Memory B cell (primary cell): Measurements from ENCODE around the gene TGFBR1.

Source experiments
- ATAC-seq: fragments of 150-1000 bp; cut with Tn5 transposase; 2 replicates; pipeline ENCODE4 v1.10.0; 2021; ENCODE audit warnings: low read depth, mild to moderate bottlenecking, moderate library complexity
- DNase-seq, 2 donors: peaks; one replicate each; pipeline ENCODE4 v3.0.0; 2022; ENCODE audit warnings: low spot score in 2 of 2
- H3K27ac Mint-ChIP-seq: one replicate; pipeline ENCODE4 v1.8.0; 2022; ENCODE audit warnings: mild to moderate bottlenecking, moderate library complexity, mixed read lengths
- H3K27me3 Mint-ChIP-seq: one replicate; pipeline ENCODE4 v1.8.0; 2022; ENCODE audit warnings: mixed read lengths
- H3K36me3 Mint-ChIP-seq: one replicate; pipeline ENCODE4 v1.8.0; 2022; ENCODE audit warnings: mild to moderate bottlenecking, mixed read lengths
- H3K4me1 Mint-ChIP-seq: one replicate; pipeline ENCODE4 v1.8.0; 2022; ENCODE audit warnings: mixed read lengths
- H3K4me3 Mint-ChIP-seq: one replicate; pipeline ENCODE4 v1.8.0; 2022; ENCODE audit warnings: mild to moderate bottlenecking, moderate library complexity, mixed read lengths
- H3K9me3 Mint-ChIP-seq: one replicate; pipeline ENCODE4 v1.8.0; 2022; ENCODE audit warnings: mixed read lengths

The TGFBR1 gene

DNA sequence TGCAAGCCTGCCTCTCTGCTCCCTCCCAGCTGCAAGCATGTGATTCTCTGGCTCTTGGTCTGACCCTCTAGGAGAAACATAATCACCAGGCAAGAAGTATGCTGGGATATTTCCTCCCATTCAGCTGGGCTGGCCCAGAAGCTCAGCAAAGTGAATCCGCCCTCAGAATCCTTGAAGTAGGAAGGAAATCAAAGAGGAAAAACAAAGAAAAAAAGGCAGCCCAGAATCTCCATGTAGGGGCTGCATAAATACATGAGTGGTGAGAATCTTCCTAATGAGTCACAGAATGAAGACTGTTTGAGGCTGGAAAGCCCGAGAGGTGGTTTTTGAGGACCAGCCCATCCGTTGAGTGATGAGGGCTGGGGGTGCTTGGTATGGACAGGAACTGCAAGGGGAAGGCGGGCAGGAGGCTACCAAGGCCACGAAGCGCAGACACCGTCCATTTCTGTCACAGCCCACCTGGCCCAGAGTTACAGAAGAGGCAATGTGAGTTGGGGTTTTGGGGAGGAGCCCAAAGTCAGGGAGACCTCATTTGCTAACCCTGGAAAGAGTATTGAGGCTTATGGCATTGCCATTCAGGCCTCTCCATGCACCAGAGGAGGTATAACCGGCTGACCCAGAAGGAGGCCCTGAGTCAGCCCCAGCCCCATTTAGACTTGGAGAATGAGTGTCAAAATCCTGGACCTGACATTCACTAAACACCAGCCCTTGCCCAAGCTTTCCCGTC lies 33.4 kb upstream of the TGFBR1 start:
- DNase-seq: no peak
- H3K36me3 Mint-ChIP-seq: no peaks in the 10 kb centered on the region

DNA sequence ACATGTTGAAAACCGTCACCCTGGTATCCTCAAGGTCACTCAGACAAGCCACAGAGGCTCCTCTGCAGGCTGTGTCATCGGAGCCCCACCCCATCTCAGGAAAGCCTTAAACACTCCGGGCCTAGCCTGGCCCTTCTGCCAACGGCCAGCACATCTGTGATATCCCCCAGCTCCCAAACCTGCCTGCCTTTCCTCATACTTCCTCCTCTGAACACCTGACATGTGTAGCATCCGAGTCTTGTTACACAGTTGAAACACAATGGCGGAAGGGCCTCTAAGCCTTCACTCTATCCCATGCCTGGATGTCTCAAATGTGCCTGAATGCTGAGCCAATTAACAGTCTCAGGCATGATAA lies 32.9 kb upstream of the TGFBR1 start:
- H3K27me3 Mint-ChIP-seq: no peaks in the 10 kb centered on the region
- no peak overlapping the region for H3K4me3 Mint-ChIP-seq
- no peak overlapping the region for H3K27ac Mint-ChIP-seq
- no peaks in the 10 kb centered on the region for H3K36me3 Mint-ChIP-seq
- no peak for DNase-seq
- no peak for ATAC-seq
- H3K9me3 Mint-ChIP-seq: no peaks in the 10 kb centered on the region
- peaks cover 19% of the 10 kb centered on the region for H3K4me1 Mint-ChIP-seq

More for the DNA sequence above, 33.4 kb upstream of the TGFBR1 start:
- Mint-ChIP-seq H3K4me3 (no peak overlapping the region), H3K27me3 (no peaks in the 10 kb centered on the region), H3K4me1 (peaks cover 13% of the 10 kb centered on the region), H3K27ac (no peak overlapping the region), H3K9me3 (no peaks in the 10 kb centered on the region)
- no peak for ATAC-seq

DNA sequence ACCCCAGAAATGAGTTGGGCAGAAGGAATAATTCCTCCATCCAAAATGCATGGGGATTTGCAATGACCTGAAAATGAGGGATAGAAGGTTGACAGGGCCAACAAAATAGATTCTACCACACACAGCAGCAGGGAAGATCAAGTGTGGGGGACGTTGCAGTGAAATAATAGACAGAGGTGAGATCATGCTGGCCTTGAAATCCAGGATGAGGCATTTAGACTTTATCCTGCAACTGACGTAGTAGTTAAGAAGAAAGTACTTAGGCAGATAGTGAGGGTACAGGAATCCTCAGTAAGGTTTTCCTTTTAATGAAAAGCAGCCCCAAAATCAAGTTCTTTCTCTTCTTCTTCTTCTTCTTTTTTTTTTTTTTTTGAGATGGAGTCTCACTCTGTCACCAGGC lies 31.6 kb upstream of the TGFBR1 start:
- Mint-ChIP-seq H3K27me3 (no peaks in the 10 kb centered on the region), H3K27ac (no peak overlapping the region), H3K36me3 (no peaks in the 10 kb centered on the region), H3K4me1 (peaks cover 20% of the 10 kb centered on the region), H3K4me3 (no peak overlapping the region), H3K9me3 (no peaks in the 10 kb centered on the region)
- ATAC-seq (no peak), DNase-seq (no peak)

DNA sequence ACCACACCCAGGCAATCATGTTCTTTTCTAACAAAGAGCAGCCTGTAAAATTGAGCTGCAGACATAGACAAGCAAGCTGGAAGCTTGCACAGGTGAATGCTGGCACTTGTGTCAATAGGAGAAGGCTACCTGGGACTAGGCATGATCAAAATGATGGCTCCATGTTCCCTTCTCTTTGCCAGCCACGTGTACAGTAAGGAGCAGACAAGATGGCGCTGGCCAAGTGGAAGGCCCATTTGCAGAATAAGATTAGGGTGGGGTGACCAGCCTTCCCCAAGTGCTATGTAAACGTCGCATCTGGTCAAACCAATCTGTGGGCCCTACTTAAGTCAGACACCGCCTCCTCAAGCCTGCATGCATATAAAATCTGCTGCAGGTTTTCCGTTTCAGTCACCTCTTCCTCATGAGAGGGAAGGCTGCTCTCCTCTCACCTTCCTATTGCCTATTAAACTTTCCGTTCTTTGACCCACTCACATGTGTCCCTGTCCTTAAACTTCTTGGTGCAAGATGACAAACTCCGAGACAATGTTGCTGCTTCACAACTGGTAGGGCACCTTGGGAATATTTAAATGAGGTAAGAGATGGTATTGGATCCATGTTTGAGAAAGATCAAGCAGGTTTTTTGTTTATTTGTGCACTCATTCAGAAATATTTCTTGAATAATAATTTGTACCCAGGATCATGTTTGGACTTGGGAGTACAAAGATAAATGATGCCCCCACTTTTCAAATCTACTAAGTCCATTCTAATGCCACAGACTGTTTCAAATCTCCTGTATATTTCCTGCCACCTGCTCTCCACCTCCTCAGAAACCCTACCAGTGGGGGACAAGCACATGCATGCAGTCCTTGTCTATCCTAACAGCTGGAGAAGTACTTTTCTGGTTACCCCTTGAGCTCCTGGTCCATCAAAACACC lies 30.7 kb upstream of the TGFBR1 start:
- ATAC-seq (no peak), DNase-seq (no peak)
- Mint-ChIP-seq H3K9me3 (no peaks in the 10 kb centered on the region), H3K27me3 (no peaks in the 10 kb centered on the region), H3K27ac (no peak overlapping the region), H3K4me1 (peaks cover 13% of the 10 kb centered on the region), H3K4me3 (no peak overlapping the region), H3K36me3 (no peaks in the 10 kb centered on the region)

DNA sequence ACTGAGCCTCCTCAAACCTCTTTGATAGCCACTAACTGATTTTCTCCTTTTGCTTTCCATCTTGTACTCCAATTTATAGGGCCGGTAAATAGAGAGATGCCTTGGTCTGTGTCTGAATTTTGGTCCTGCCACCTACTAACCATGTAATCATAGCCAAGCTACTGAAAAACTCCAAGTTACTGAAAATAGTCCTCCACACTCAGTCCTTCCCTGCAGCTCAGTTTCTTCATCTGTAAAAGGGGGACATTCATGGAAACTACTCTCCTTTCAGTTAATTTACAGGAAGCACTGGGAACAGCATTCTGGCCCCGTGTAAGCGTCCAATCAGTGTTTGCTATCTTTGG lies 30.0 kb upstream of the TGFBR1 start:
- H3K36me3 Mint-ChIP-seq: no peaks in the 10 kb centered on the region
- no peak for ATAC-seq
- peaks cover 11% of the 10 kb centered on the region for H3K4me1 Mint-ChIP-seq
- no peak overlapping the region for H3K4me3 Mint-ChIP-seq
- no peaks in the 10 kb centered on the region for H3K9me3 Mint-ChIP-seq
- H3K27me3 Mint-ChIP-seq: no peaks in the 10 kb centered on the region
- H3K27ac Mint-ChIP-seq: no peak overlapping the region
- no peak for DNase-seq

- no peak for ATAC-seq
- no peaks in the 10 kb centered on the region for H3K27me3 Mint-ChIP-seq
- H3K36me3 Mint-ChIP-seq: no peaks in the 10 kb centered on the region
- H3K27ac Mint-ChIP-seq: no peak overlapping the region
- no peak for DNase-seq
- peaks cover 11% of the 10 kb centered on the region for H3K4me1 Mint-ChIP-seq
- H3K9me3 Mint-ChIP-seq: no peaks in the 10 kb centered on the region
- H3K4me3 Mint-ChIP-seq: no peak overlapping the region
Observed at GRCh38 chr9:99075246-99075912, 29.5 kb upstream of the TGFBR1 start.

GRCh38 chr9:99076030-99076429 lies 28.9 kb upstream of the TGFBR1 start:
- no peak for ATAC-seq
- Mint-ChIP-seq H3K4me1 (peaks cover 16% of the 10 kb centered on the region), H3K9me3 (no peaks in the 10 kb centered on the region), H3K36me3 (no peaks in the 10 kb centered on the region), H3K4me3 (no peak overlapping the region), H3K27me3 (no peaks in the 10 kb centered on the region), H3K27ac (no peak overlapping the region)
- DNase-seq: no peak

GRCh38 chr9:99076483-99077171 lies 28.3 kb upstream of the TGFBR1 start:
- Mint-ChIP-seq H3K9me3 (no peaks in the 10 kb centered on the region), H3K4me3 (peak overlapping the region; percentile 45), H3K36me3 (no peaks in the 10 kb centered on the region), H3K27ac (peak overlapping the region; percentile 73), H3K27me3 (no peaks in the 10 kb centered on the region), H3K4me1 (peaks cover 16% of the 10 kb centered on the region)
- no peak for DNase-seq
- ATAC-seq: peak; percentile 95

GRCh38 chr9:99078717-99079116 lies 26.2 kb upstream of the TGFBR1 start:
- Mint-ChIP-seq H3K36me3 (no peaks in the 10 kb centered on the region), H3K4me1 (peaks cover 16% of the 10 kb centered on the region), H3K27ac (no peak overlapping the region), H3K27me3 (no peaks in the 10 kb centered on the region), H3K4me3 (no peak overlapping the region), H3K9me3 (no peaks in the 10 kb centered on the region)
- ATAC-seq (no peak), DNase-seq (no peak)

DNA sequence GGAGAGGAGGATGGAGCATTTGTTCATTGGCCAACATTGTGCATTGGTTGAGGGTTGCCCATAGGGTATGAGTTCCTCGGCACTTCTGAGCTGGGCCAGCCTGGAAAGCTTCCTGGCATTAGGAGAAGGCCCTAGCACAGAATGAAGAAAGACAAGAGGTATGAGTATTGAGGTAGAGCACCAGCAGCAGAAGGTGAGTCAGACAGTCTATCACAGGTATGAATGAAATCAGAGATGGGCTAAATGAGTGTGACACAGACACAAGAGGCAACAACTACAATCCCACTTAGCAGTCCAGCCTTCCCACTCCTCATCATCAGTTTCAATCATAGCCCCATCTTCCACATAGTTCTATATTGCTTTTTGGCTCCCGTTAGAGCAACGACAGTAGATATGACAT lies 25.4 kb upstream of the TGFBR1 start:
- H3K4me3 Mint-ChIP-seq: no peak overlapping the region
- DNase-seq: no peak
- H3K27ac Mint-ChIP-seq: no peak overlapping the region
- H3K4me1 Mint-ChIP-seq: peaks cover 16% of the 10 kb centered on the region
- H3K9me3 Mint-ChIP-seq: no peaks in the 10 kb centered on the region
- no peaks in the 10 kb centered on the region for H3K36me3 Mint-ChIP-seq
- ATAC-seq: no peak
- no peaks in the 10 kb centered on the region for H3K27me3 Mint-ChIP-seq

DNA sequence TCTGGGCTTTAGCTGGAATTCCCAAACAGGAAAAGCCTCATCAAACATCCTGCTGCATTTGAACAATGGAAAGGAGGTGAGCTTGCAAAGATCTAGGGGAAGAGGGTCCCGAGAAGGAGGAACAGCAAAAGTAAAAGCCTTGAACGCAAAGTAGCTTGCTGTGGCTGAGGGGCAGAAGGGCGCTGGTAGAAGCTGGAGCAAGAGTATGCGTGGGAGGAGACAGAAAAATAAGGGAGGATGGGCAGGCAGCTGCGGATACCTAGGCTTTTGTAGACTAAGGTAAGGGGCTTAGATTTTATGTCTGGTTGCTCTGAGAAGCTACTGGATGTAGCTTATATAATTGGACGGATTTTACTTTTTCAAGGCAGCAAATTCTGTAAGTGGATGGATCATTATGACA lies 21.9 kb upstream of the TGFBR1 start:
- H3K27me3 Mint-ChIP-seq: no peaks in the 10 kb centered on the region
- H3K36me3 Mint-ChIP-seq: no peaks in the 10 kb centered on the region
- ATAC-seq (no peak), DNase-seq (no peak)
- H3K27ac Mint-ChIP-seq: no peak overlapping the region
- H3K4me3 Mint-ChIP-seq: no peak overlapping the region
- no peaks in the 10 kb centered on the region for H3K9me3 Mint-ChIP-seq
- H3K4me1 Mint-ChIP-seq: peaks cover 16% of the 10 kb centered on the region

DNA sequence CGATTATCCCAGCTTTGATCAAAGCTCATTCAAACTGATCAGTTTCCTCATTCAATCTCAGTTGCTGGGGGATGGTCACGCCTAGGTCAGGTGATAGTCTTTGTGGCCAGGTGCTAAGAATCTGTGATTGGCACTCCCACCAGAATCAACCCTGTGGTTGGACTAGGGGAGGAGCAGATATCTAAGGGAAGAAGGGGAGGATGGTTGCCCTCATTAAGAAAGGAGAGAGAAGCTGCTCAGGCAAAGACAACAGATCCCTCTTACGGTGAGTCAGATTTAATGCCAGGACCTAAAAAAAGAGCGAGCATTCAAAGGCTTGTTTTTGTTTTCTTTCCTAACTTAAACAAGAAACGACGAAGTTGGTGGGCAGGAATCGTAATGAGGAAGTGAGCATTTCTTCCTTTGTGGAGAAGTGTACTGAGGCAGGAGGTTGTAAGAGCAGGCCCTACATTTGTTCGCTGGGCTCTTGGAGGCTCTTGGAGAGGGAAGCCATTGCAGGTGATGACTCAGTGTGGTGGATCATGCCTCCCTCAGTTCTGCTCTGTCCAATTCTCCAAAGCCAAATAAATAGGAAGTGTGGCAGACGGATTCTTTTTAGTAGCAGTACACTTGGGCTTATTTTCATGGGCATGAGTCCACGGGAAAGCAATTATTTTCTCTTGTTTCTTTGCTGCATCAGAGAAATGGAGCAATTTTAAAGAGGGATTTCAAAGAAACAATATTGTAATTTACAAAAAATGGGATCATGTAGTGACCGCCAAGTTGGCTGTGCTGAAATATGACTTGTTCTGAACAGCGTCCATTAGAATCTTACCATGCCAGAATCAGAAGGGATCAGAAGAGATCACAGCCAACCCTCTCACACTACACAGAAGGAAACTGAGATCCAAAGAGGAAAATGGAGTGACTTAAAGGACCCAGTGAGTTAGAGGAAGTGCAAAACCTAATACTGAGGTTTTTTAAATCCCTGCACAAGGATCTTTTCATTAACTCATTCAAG lies 18.7 kb upstream of the TGFBR1 start:
- ATAC-seq (no peak), DNase-seq (no peak)
- Mint-ChIP-seq H3K36me3 (peaks cover 3% of the 10 kb centered on the region), H3K27ac (no peak overlapping the region), H3K4me1 (peaks cover 11% of the 10 kb centered on the region), H3K27me3 (no peaks in the 10 kb centered on the region), H3K9me3 (no peaks in the 10 kb centered on the region), H3K4me3 (no peak overlapping the region)

DNA sequence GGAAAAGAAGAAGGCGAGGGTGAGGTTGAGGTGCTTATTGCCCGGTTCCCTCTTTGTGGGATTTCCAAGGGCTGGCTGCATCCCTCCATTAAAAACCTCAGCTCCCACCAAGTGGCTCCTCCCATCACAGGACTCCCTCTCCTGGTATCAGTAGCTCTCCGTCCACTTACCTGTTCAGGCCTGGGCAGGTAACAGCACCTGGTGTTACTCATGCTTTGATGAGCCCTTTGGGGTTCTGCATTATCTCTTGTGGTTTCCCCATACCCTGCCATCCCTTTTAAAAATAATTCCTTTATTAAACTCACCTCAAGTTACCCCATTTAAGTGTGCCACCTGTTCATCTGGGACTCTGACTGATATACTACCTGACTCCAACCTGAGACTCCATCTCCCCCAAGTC lies 17.5 kb upstream of the TGFBR1 start:
- no peak for ATAC-seq
- no peaks in the 10 kb centered on the region for H3K9me3 Mint-ChIP-seq
- peaks cover 11% of the 10 kb centered on the region for H3K4me1 Mint-ChIP-seq
- H3K27ac Mint-ChIP-seq: no peak overlapping the region
- H3K36me3 Mint-ChIP-seq: peaks cover 3% of the 10 kb centered on the region
- DNase-seq: no peak
- H3K4me3 Mint-ChIP-seq: no peak overlapping the region
- no peaks in the 10 kb centered on the region for H3K27me3 Mint-ChIP-seq
